Measurements from ENCODE around the gene MSH2.

Gene MSH2

DNA sequence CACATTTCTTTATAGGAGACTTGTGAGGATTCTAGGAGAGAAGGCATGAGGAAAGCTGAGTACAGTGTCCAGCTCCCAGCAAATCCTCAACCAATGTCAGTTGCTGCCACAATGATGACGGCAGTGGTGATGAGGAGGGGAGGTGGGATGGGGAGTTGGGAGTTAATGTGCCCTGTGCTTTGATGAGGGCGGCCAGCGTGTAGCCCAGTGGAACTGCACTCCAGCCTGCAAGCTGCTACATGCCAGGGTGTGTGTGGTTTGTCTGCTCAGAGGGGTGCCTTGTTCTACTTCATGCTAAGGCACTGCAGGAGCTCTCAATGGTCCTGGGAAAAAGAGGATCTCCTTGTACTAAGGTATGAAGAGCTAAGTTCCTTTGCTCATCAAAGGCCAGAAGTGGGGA, 96.1 kb downstream of the MSH2 start:
- TF ChIP-seq FOXP2 (optimal IDR thresholded peaks at IDR 0.05; ENCODE audit: borderline replicate concordance, extremely low read depth, extremely low read length, insufficient read depth): no peak
- no peak for TF ChIP-seq POLR2AphosphoS5 (IDR thresholded peaks at IDR 0.05; ENCODE audit: low read depth, low read length)
- TF ChIP-seq, protein P1, sequence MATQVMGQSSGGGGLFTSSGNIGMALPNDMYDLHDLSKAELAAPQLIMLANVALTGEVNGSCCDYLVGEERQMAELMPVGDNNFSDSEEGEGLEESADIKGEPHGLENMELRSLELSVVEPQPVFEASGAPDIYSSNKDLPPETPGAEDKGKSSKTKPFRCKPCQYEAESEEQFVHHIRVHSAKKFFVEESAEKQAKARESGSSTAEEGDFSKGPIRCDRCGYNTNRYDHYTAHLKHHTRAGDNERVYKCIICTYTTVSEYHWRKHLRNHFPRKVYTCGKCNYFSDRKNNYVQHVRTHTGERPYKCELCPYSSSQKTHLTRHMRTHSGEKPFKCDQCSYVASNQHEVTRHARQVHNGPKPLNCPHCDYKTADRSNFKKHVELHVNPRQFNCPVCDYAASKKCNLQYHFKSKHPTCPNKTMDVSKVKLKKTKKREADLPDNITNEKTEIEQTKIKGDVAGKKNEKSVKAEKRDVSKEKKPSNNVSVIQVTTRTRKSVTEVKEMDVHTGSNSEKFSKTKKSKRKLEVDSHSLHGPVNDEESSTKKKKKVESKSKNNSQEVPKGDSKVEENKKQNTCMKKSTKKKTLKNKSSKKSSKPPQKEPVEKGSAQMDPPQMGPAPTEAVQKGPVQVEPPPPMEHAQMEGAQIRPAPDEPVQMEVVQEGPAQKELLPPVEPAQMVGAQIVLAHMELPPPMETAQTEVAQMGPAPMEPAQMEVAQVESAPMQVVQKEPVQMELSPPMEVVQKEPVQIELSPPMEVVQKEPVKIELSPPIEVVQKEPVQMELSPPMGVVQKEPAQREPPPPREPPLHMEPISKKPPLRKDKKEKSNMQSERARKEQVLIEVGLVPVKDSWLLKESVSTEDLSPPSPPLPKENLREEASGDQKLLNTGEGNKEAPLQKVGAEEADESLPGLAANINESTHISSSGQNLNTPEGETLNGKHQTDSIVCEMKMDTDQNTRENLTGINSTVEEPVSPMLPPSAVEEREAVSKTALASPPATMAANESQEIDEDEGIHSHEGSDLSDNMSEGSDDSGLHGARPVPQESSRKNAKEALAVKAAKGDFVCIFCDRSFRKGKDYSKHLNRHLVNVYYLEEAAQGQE (IDR thresholded peaks at IDR 0.05; ENCODE audit: insufficient read depth in 1 of 2, low read depth in 2 of 2, low read length in 2 of 2): no peak
- TF ChIP-seq SIN3A (IDR thresholded peaks at IDR 0.05; ENCODE audit: borderline replicate concordance, insufficient read depth, low read length): no peak
- no peak for TF ChIP-seq TAF1 (IDR thresholded peaks at IDR 0.05; ENCODE audit: borderline replicate concordance, insufficient read depth, low read length)

DNA sequence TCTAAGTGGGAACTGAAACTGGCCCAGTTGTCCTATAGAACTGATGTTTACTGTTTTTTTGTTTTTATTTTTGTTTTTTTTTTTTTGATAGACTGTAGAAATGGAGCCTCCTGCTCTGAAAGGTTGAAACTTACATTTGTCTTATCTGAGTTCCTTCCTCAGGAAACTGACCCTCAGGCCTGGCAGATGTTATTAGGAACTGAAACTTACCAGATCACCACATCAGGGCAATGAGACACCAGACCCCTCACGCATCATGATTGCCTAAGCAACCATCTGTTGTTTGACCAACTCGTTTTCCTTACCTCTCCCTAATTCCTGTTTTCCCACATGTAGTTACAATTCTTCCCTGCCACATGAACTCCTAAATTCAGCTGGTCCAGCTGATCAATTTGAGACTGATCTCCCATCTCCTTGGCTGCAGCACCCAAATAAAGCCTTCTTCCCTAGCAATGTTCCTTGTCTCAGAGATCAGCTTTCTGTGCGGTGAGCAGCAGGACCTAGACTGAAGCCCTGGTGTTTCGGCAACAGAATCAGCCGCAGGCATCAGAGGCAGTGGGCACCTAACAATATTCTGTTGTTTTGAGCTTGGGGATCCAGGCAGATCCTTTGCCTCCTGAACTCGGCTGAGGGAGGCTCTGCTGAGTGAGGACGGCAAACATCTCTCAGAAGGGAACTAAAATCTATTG, 96.8 kb downstream of the MSH2 start:
- TF ChIP-seq FOXP2 (optimal IDR thresholded peaks at IDR 0.05; ENCODE audit: borderline replicate concordance, extremely low read depth, extremely low read length, insufficient read depth): no peak
- TF ChIP-seq, protein P1 (IDR thresholded peaks at IDR 0.05; ENCODE audit: insufficient read depth in 1 of 2, low read depth in 2 of 2, low read length in 2 of 2): no peak
- no peak for TF ChIP-seq SIN3A (IDR thresholded peaks at IDR 0.05; ENCODE audit: borderline replicate concordance, insufficient read depth, low read length)
- TF ChIP-seq POLR2AphosphoS5 (IDR thresholded peaks at IDR 0.05; ENCODE audit: low read depth, low read length): no peak
- no peak for TF ChIP-seq TAF1 (IDR thresholded peaks at IDR 0.05; ENCODE audit: borderline replicate concordance, insufficient read depth, low read length)

DNA sequence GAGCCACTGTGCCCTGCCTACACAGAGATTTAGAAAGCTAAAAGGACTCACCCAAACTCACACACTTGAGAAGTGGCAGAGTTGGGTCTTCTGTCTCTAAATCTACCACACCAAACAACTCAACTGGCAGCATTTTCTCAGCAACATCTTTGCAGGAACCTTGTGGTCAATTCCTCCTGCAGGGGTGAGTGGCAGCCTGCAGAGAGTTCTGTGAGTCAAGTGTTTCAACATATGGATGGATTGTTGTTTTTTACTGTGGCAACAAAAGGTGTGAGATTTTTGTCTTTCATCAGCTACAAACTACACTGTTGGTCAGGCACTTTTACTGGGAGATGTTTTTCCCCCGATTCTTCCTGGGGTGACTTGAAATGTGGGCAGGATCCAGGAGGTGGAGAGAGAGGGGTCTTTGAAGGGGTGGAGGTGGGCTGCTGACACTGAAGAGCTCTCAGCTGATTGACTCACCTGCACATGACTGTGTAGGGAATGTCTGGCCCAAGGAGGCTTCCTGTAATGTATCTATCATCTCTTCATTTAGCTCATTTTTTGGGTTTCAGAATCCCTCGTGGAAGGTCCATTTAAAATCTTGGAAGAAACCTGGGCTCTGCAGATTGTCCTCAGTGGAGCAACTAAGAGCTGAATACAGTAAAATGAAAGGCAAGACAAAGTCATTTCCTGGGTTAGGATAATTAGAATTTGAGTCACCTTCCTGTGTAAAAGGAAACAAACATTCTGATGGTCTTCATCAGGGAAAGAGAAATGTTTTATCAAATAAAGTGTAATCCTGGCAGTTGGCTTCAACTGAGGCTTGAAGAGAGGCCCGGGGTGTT, 98.6 kb downstream of the MSH2 start:
- TF ChIP-seq SIN3A (IDR thresholded peaks at IDR 0.05; ENCODE audit: borderline replicate concordance, insufficient read depth, low read length) (no peak), POLR2AphosphoS5 (IDR thresholded peaks at IDR 0.05; ENCODE audit: low read depth, low read length) (no peak), TAF1 (IDR thresholded peaks at IDR 0.05; ENCODE audit: borderline replicate concordance, insufficient read depth, low read length) (no peak), FOXP2 (optimal IDR thresholded peaks at IDR 0.05; ENCODE audit: borderline replicate concordance, extremely low read depth, extremely low read length, insufficient read depth) (no peak)
- TF ChIP-seq, protein P1 (IDR thresholded peaks at IDR 0.05; ENCODE audit: insufficient read depth in 1 of 2, low read depth in 2 of 2, low read length in 2 of 2): no peak

DNA sequence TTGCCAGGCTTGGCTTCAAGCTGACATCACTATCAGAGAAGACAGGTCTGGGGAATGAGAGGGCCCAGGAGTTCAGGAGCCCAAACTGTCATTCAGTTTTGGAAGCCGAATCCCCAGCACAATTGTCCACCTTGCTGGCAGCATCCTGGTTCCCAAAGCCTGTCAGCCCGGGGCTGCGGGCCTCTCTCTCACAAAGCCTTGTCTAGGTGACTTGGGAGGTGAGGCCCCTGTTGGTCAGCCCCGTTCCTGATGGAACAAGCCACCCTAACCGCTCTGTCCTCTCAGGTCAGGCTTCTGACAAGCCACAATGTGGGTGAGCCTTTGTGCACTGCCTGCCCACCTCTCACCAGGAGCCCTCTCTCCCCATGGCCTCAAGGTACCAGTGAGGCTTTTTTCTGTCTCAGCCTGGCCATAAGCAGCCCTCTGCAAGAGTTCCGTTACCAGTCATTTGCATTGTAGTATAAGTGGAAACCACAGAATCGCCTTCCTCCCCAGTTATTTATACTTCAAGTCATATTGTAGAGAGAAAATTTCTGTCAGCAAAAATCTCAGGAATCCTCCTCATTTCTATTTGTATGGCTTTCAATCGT, 100.6 kb downstream of the MSH2 start:
- no peak for TF ChIP-seq POLR2AphosphoS5 (IDR thresholded peaks at IDR 0.05; ENCODE audit: low read depth, low read length)

DNA sequence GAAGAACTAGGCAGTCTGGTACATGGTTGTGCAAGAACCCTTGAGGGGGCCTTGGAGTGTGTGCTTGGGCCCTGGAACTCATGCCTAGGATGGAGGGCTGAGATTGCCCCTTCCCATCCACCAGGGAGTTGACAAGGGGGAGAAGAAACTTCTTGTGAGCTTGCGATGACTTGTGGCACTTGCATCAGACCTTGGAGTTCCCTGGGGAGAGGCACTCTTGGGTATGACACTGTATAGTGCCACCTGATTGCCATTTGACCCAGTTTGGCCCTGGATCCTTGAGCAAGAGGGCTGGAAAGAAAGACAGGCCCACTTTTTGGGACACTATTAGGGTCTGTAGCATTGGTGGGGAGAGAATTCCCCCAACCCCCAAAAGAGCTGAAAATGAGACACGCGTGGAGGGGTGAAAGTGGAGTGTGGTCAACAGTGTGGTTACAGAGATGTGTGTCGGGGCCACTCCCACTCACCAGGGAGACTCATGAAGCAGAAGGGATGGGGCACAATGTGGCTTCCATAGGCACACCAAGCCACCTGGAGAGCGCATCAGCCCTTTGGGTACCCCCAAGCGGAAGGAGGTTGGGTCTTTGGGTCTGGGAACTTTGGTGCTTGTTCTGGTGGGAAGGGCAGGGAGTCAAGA, 101.3 kb downstream of the MSH2 start:
- TF ChIP-seq POLR2AphosphoS5 (IDR thresholded peaks at IDR 0.05; ENCODE audit: low read depth, low read length) (no peak), TAF1 (IDR thresholded peaks at IDR 0.05; ENCODE audit: borderline replicate concordance, insufficient read depth, low read length) (no peak), FOXP2 (optimal IDR thresholded peaks at IDR 0.05; ENCODE audit: borderline replicate concordance, extremely low read depth, extremely low read length, insufficient read depth) (no peak), SIN3A (IDR thresholded peaks at IDR 0.05; ENCODE audit: borderline replicate concordance, insufficient read depth, low read length) (no peak)
- TF ChIP-seq, protein P1 (IDR thresholded peaks at IDR 0.05; ENCODE audit: insufficient read depth in 1 of 2, low read depth in 2 of 2, low read length in 2 of 2): no peak

All from PFSK-1 (cell line).